Keratinocyte (primary cell): ENCODE results near the gene RPL13.

Source experiments
- EZH2 ChIP-seq: IDR thresholded peaks from one replicate; pipeline ENCODE4 v1.6.1; 2012; ENCODE audit warnings: inconsistent platforms, mild to moderate bottlenecking, low read length, moderate library complexity
- TF ChIP-seq, protein P1 (sequence below), 3 experiments: IDR thresholded peaks in 1 of 3; conservative IDR thresholded peaks in 1 of 3; optimal IDR thresholded peaks in 1 of 3; 2 replicates in 2 of 3; 3 replicates in 1 of 3; pipeline versions ENCODE3 to v1.5.1; 2011; ENCODE audit warnings: low read length in 3 of 3, mild to moderate bottlenecking in 3 of 3, moderate library complexity in 2 of 3, control low read depth in 1 of 3, inconsistent platforms in 1 of 3; ENCODE audit not compliant: insufficient read depth in 2 of 3; ENCODE audit errors: extremely low read depth in 1 of 3

DNA sequence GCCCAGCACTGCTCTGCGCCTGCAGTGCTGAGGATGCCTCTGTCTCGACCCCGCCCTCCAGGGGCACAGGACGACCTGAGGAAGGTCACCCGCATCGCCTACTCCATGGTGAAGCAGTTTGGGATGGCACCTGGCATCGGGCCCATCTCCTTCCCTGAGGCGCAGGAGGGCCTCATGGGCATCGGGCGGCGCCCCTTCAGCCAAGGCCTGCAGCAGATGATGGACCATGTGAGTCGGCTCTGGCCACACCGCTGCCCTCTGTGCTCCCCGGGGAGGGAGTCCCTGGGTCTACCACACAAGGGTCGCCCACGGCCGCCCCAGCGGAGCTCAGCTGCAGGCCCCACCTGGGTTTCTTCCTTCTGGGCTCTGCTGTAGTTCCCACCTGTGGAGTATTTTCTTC is 6.7 kb upstream of the RPL13 start:
- TF ChIP-seq, protein P1, sequence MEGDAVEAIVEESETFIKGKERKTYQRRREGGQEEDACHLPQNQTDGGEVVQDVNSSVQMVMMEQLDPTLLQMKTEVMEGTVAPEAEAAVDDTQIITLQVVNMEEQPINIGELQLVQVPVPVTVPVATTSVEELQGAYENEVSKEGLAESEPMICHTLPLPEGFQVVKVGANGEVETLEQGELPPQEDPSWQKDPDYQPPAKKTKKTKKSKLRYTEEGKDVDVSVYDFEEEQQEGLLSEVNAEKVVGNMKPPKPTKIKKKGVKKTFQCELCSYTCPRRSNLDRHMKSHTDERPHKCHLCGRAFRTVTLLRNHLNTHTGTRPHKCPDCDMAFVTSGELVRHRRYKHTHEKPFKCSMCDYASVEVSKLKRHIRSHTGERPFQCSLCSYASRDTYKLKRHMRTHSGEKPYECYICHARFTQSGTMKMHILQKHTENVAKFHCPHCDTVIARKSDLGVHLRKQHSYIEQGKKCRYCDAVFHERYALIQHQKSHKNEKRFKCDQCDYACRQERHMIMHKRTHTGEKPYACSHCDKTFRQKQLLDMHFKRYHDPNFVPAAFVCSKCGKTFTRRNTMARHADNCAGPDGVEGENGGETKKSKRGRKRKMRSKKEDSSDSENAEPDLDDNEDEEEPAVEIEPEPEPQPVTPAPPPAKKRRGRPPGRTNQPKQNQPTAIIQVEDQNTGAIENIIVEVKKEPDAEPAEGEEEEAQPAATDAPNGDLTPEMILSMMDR (optimal IDR thresholded peaks at IDR 0.05 in 1 of 3, IDR thresholded peaks at IDR 0.05 in 1 of 3, conservative IDR thresholded peaks at IDR 0.05 in 1 of 3; ENCODE audit: extremely low read depth in 1 of 3, insufficient read depth in 2 of 3, low read length in 3 of 3) = no peak
- TF ChIP-seq EZH2 = no peak
